GM12875 (cell line): ENCODE data around the gene TRAPPC11.

Experiments
- H3K4me3 ChIP-seq: one replicate; pipeline ENCODE4 v1.5.1; 2011; ENCODE audit warnings: low read depth, low read length, control low read depth
- TF ChIP-seq, protein P1 (sequence below): IDR thresholded peaks from 2 replicates; pipeline ENCODE4 v1.5.1; 2011; ENCODE audit warnings: low read depth, mild to moderate bottlenecking, control low read depth, inconsistent platforms, low read length, moderate library complexity, borderline replicate concordance; ENCODE audit not compliant: insufficient read depth

The TRAPPC11 gene

GRCh38 chr4:183659029-183659871 is at the start of gene TRAPPC11, which contains the start of gene RWDD4:
TRAPPC11 (plus strand) TSS chr4:183659293; CDS start chr4:183663868, 4,575 bp downstream.
RWDD4 (minus strand) TSS chr4:183659185; CDS start chr4:183658952, 233 bp downstream.
- peak within 1 kb of the TSS; percentile 82 for H3K4me3 ChIP-seq
- TF ChIP-seq, protein P1, sequence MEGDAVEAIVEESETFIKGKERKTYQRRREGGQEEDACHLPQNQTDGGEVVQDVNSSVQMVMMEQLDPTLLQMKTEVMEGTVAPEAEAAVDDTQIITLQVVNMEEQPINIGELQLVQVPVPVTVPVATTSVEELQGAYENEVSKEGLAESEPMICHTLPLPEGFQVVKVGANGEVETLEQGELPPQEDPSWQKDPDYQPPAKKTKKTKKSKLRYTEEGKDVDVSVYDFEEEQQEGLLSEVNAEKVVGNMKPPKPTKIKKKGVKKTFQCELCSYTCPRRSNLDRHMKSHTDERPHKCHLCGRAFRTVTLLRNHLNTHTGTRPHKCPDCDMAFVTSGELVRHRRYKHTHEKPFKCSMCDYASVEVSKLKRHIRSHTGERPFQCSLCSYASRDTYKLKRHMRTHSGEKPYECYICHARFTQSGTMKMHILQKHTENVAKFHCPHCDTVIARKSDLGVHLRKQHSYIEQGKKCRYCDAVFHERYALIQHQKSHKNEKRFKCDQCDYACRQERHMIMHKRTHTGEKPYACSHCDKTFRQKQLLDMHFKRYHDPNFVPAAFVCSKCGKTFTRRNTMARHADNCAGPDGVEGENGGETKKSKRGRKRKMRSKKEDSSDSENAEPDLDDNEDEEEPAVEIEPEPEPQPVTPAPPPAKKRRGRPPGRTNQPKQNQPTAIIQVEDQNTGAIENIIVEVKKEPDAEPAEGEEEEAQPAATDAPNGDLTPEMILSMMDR: 0 out of 2 replicates have a peak, but pooled peaks have one; percentile 2

GRCh38 chr4:183610033-183610432 is 49.1 kb upstream of the TRAPPC11 start:
- no peak overlapping the region for H3K4me3 ChIP-seq

GRCh38 chr4:183610613-183611012 is 48.5 kb upstream of the TRAPPC11 start:
- TF ChIP-seq, protein P1: no peak
- no peak overlapping the region for H3K4me3 ChIP-seq

More at GRCh38 chr4:183610033-183610432, 49.1 kb upstream of the TRAPPC11 start:
- TF ChIP-seq, protein P1: no peak

DNA sequence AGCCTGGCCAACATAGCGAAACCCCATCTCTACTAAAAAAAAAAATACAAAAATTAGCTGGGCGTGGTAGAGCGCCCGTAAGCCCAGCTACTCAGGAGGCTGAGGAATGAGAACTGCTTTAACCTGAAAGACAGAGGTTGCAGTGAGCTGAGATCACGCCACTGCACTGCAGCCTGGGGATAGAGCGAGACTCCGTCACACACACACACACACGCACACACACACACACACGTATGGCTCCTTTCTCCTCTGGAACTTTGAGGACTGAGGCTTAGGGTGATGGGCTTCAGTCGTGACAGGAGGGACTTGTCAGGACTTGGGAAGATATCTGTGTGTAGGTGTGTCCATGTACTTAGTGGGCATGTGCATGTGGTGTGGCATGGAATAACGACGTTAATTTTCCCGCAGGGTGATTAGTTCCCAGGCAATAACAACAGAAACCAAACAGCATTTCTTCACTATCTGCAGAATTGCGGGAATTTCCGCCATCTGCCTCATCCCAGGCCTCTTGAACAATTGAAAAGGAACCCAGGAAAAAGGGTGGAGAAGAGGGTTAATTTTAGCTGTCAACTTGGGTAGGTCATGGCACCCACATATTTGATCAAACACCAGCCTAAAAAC is 47.8 kb upstream of the TRAPPC11 start:
- TF ChIP-seq, protein P1: no peak
- no peak overlapping the region for H3K4me3 ChIP-seq

DNA sequence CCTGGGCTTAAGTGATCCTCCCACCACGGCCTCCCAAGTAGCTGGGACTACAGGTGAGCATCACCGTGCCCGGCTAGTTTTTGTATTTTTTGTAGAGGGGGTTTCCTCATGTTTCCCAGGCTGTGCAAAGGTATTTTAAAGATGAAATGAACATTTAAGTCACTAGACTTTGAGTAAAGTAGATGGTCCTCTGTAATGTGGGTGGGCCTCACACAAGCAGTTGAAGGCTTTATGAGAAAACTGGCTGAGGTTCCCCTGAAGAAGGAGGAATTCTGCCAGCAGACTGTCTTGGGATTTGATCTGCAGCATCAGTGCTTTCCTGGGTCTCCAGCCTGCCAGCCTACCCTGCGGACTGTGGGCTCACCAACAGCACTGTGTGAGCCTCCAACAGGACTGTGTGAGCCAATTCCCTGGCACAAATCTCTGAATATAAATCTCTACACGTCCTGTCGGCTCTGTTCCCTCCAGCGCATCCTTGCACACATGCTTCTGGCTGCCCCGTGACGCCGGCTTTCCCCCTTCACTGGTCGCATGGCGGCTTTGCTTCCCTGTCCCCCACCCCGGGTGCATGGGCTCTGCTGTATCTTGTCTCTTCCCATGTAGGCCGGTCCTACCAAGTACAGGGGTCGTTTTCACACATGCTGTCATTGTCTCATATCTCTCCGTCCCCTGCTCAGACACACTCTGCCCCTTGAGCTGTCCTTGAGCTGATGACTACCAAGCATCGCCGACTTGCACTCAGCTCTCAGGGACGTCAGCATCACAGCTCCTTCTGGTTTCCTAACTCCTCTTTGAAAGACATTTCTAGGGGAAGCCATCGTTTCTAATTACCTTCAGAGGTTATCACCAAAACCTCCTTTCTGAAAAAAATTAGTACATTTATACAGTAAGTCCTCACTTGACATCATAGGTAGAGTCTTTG is 46.5 kb upstream of the TRAPPC11 start:
- TF ChIP-seq, protein P1: no peak
- no peak overlapping the region for H3K4me3 ChIP-seq

- no peak overlapping the region for H3K4me3 ChIP-seq
Measured at GRCh38 chr4:183617075-183617474, 42.0 kb upstream of the TRAPPC11 start.

More at GRCh38 chr4:183617075-183617474, 42.0 kb upstream of the TRAPPC11 start:
- TF ChIP-seq, protein P1: no peak
